Calu3 (cell line): Measurements from ENCODE around the gene FANCF. TPM values are rescaled to one million over a fixed set of nuclear protein-coding genes. Genes with fewer than 3 reads are reported as not detected.

Experiments
- BruUV-seq: library from RNA; stranded (reverse); fragments of 400-500 nt; replicated peaks from 2 replicates; lab custom pipeline; 2021; lab: Mats Ljungman, UMichigan
- CTCF ChIA-PET: fragments of 300-600 bp; sonication (Branson Sonifier 250); formaldehyde crosslinking; loops from one replicate; lab custom pipeline; 2022; ENCODE audit warnings: antibody characterized with exemption; lab: Charles Lee
- DNase-seq: peaks from one replicate; pipeline ENCODE4 v3.0.0; 2022
- H3K27ac Mint-ChIP-seq: one replicate; pipeline ENCODE4 v1.8.0; 2022; ENCODE audit warnings: mixed read lengths; ENCODE audit not compliant: unreplicated experiment
- H3K27me3 Mint-ChIP-seq: one replicate; pipeline ENCODE4 v1.8.0; 2022; ENCODE audit warnings: mixed read lengths; ENCODE audit not compliant: unreplicated experiment
- H3K36me3 Mint-ChIP-seq: one replicate; pipeline ENCODE4 v1.8.0; 2022; ENCODE audit warnings: mild to moderate bottlenecking, moderate library complexity, mixed read lengths; ENCODE audit not compliant: insufficient read depth, unreplicated experiment
- H3K4me1 Mint-ChIP-seq: one replicate; pipeline ENCODE4 v1.8.0; 2022; ENCODE audit warnings: mild to moderate bottlenecking, low read depth, mixed read lengths; ENCODE audit not compliant: unreplicated experiment
- H3K4me3 Mint-ChIP-seq: one replicate; pipeline ENCODE4 v1.8.0; 2022; ENCODE audit warnings: mild to moderate bottlenecking, low read depth, moderate library complexity, mixed read lengths; ENCODE audit not compliant: unreplicated experiment
- H3K9me3 Mint-ChIP-seq: one replicate; pipeline ENCODE4 v1.8.0; 2022; ENCODE audit warnings: low read depth, mixed read lengths; ENCODE audit not compliant: unreplicated experiment
- intact Hi-C: fragments of 100-400 bp; cut with micrococcal nuclease; formaldehyde crosslinking; loops from one replicate; pipeline ENCODE4 v1.10.0; 2022; ENCODE audit not compliant: unreplicated experiment
- total RNA-seq: library from RNA; stranded (reverse); gene quantifications from 2 replicates; pipeline ENCODE4 v1.2.3, GENCODE V29; 2022
- TF ChIP-seq, protein P1 (sequence below): fragments of 200-600 bp; IDR thresholded peaks from one replicate; pipeline ENCODE4 v1.8.0; 2022; ENCODE audit warnings: antibody characterized with exemption; ENCODE audit not compliant: unreplicated experiment

FANCF gene
- total RNA-seq, 1 experiment from 2014 or later, result 16.4 TPM

DNA sequence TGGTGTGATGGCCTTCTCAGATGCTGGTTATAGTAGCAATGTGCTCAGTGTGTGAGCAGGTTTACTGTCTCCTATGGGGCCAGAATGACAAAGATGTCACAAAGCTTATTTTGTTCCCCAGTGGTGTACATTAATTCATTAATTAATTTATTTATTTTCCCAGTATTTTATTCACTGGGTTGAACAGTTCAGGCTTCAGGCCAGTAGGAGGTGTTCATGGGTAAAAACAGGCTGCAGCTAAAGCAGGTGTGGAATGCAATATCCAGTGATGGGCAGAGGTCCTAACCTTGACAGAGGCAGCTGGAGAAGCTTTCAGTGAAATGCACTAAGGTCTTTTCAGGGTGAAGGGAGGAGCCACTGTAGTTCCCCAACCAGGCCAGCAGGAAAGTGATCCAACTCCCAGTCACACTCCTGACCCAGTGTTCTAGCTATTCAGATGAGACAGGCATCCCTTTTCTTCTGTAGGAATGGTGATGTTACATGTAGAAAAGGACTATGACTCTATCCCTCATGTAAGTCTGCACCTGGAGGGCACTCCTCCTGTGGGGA lies 7.8 kb upstream of the FANCF start:
- intact Hi-C loops, result no loop called here
- H3K4me3 Mint-ChIP-seq, result no peak overlapping the region
- no TSS peak for BruUV-seq
- H3K9me3 Mint-ChIP-seq, result peaks cover 4% of the 10 kb centered on the region
- H3K4me1 Mint-ChIP-seq, result no peaks in the 10 kb centered on the region
- CTCF ChIA-PET, result interaction anchor here (0.7 kb wide), 1 partner anchor 135 kb away, joined by 3 read pairs; no protein-coding TSS in a partner anchor
- TF ChIP-seq, protein P1, sequence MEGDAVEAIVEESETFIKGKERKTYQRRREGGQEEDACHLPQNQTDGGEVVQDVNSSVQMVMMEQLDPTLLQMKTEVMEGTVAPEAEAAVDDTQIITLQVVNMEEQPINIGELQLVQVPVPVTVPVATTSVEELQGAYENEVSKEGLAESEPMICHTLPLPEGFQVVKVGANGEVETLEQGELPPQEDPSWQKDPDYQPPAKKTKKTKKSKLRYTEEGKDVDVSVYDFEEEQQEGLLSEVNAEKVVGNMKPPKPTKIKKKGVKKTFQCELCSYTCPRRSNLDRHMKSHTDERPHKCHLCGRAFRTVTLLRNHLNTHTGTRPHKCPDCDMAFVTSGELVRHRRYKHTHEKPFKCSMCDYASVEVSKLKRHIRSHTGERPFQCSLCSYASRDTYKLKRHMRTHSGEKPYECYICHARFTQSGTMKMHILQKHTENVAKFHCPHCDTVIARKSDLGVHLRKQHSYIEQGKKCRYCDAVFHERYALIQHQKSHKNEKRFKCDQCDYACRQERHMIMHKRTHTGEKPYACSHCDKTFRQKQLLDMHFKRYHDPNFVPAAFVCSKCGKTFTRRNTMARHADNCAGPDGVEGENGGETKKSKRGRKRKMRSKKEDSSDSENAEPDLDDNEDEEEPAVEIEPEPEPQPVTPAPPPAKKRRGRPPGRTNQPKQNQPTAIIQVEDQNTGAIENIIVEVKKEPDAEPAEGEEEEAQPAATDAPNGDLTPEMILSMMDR, result peak; percentile 18
- H3K27me3 Mint-ChIP-seq, result no peaks in the 10 kb centered on the region
- H3K27ac Mint-ChIP-seq, result no peak overlapping the region
- no peaks in the 10 kb centered on the region for H3K36me3 Mint-ChIP-seq
- no peak for DNase-seq

DNA sequence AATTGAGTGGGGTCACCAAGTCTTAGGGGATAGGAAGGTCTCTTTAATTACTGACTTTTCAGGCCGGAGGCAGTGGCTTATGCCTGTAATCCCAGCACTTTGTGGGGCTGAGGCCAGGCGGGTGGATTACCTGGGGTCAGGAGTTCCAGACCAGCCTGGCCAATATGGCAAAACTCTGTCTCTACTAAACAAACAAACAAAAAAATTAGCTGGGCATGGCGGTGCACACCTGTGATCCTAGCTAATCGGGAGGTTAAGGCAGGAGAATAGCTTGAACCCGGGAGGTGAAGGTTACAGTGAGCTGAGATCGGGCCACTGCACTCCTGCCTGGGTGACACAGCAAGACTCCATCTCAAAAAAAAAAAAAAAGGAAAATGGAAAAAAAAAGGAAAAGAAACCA lies 1.8 kb upstream of the FANCF start:
- intact Hi-C loops, result loop anchor here (5.0 kb wide), 1 partner anchor 40 kb away; the partner anchor contains the start of gene GAS2
- DNase-seq, result no peak
- H3K27ac Mint-ChIP-seq, result no peak overlapping the region

DNA sequence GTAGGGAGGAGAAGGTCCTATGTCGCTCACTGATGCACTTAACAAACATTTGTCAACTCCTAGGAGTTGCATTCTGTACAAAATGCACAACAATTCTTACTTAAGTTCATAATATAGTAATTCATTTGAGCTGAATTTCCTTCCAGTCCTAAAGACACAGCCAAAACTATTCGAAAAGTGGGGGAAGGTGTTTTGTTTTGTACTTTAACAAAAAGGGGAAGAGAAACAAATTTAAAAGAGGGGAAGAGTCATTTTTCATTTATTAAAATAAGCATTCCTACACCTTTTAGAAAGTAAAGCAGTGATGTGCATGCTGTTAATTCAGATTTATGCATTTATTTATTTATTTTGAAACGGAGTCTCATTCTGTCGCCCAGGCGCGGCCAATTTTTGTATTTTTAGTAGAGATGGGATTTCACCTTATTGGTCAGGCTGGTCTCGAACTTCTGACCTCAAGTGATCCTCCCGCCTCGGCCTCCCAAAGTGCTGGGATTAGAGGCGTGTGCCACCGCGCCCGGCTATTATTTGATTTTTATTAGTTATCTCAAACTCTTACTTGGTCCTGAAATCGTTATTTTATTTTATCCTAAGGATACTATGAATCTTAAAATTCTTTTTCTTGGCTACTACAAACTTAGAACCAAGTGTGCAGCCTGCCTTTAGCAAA lies 1.1 kb upstream of the FANCF start:
- Mint-ChIP-seq H3K27ac (peak overlapping the region; percentile 98), H3K4me3 (peak overlapping the region; percentile 99), H3K36me3 (peaks cover 23% of the 10 kb centered on the region), H3K27me3 (no peaks in the 10 kb centered on the region), H3K9me3 (no peaks in the 10 kb centered on the region), H3K4me1 (no peaks in the 10 kb centered on the region)
- DNase-seq, result no peak
- no TSS peak for BruUV-seq
- intact Hi-C loops, result loop anchor here (5.0 kb wide), 1 partner anchor 41 kb away; the partner anchor contains the start of gene GAS2
- CTCF ChIA-PET, result no interaction called here
- TF ChIP-seq, protein P1, result no peak

More for the DNA sequence above, 1.8 kb upstream of the FANCF start:
- no TSS peak for BruUV-seq
- Mint-ChIP-seq H3K9me3 (no peaks in the 10 kb centered on the region), H3K36me3 (peaks cover 23% of the 10 kb centered on the region), H3K4me3 (no peak overlapping the region), H3K4me1 (no peaks in the 10 kb centered on the region), H3K27me3 (no peaks in the 10 kb centered on the region)
- TF ChIP-seq, protein P1, result no peak
- CTCF ChIA-PET, result interaction anchor here (0.6 kb wide), 1 partner anchor 261 kb away, joined by 3 read pairs; no protein-coding TSS in a partner anchor

DNA sequence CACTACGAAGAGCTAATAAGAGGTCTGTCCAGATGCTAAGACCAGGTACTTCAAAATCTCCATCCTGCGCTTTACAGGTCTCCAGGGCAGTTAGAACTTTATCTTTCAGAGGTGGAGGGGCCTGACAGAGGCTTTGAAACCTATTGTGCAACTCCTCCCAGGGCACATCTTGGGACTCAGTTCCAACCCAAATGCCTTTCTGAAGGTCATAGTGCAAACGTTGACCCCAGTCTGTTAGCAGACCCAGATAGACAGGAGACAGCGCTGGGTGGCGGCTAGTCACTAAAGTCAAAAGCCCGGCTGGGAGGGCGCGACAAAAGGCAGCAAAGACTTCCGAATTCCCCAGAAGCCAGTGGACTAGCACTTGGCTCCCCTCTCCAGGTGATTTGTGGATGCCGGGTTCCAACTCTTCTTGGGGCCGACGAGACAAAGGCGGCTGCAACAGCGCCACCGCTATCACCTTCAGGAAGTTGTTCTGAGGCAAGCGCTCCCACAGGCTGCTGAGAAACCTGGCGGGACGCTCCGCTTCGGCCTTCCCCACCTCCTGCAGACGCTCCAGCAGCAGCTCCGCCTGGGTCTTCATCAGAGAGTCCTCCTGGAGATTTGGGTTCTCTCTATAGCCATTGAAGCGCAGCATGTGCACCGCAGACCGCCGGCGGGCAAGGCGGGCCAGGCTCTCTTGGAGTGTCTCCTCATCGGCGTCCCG lies 728 bp downstream of the FANCF start:
- TF ChIP-seq, protein P1, result no peak
- peaks cover under 1% of the 10 kb centered on the region for H3K9me3 Mint-ChIP-seq
- CTCF ChIA-PET, result interaction anchor here (0.6 kb wide), 1 partner anchor 131 kb away, joined by 4 read pairs; no protein-coding TSS in a partner anchor
- no peaks in the 10 kb centered on the region for H3K27me3 Mint-ChIP-seq
- peak; percentile 70 for DNase-seq
- BruUV-seq, result no TSS peak
- intact Hi-C loops, result loop anchor here (5.0 kb wide), 1 partner anchor 42 kb away; the partner anchor contains the start of gene GAS2
- peaks cover 23% of the 10 kb centered on the region for H3K36me3 Mint-ChIP-seq
- peak overlapping the region; percentile 99 for H3K4me3 Mint-ChIP-seq
- peak overlapping the region; percentile 98 for H3K27ac Mint-ChIP-seq
- H3K4me1 Mint-ChIP-seq, result no peaks in the 10 kb centered on the region
